Activated naive CD4-positive, alpha-beta T cell treated with anti-CD3 and anti-CD28 coated beads for 36 hours (primary cell): Measurements from ENCODE around the gene LMOD2. TPM values are rescaled to one million over a fixed set of nuclear protein-coding genes. Genes with fewer than 3 reads are reported as not detected.
"Not testable (repeated sequence)": the region's sequence is repeated elsewhere in the genome, so short reads cannot be mapped to it uniquely, and the experiment has no call there.

Experiments
- CTCF ChIA-PET: fragments of 350-600 bp; sonication (Branson Sonifier 250); formaldehyde crosslinking; loops from one replicate; lab custom pipeline; 2021; ENCODE audit warnings: antibody characterized with exemption; lab: Charles Lee
- DNase-seq: peaks from one replicate; pipeline ENCODE4 v3.0.0-alpha.2; 2020
- H3K27ac Mint-ChIP-seq: one replicate; pipeline ENCODE4 v1.8.0; 2021; ENCODE audit warnings: mild to moderate bottlenecking, mixed read lengths
- H3K27me3 Mint-ChIP-seq: one replicate; pipeline ENCODE4 v1.8.0; 2021; ENCODE audit warnings: low read depth, mixed read lengths
- H3K36me3 Mint-ChIP-seq: one replicate; pipeline ENCODE4 v1.8.0; 2021; ENCODE audit warnings: low read depth, mixed read lengths
- H3K4me1 Mint-ChIP-seq: one replicate; pipeline ENCODE4 v1.8.0; 2021; ENCODE audit warnings: low read depth, mixed read lengths
- H3K4me3 Mint-ChIP-seq: one replicate; pipeline ENCODE4 v1.8.0; 2021; ENCODE audit warnings: mild to moderate bottlenecking, moderate library complexity, mixed read lengths
- H3K9me3 Mint-ChIP-seq: one replicate; pipeline ENCODE4 v1.8.0; 2021; ENCODE audit warnings: mixed read lengths
- intact Hi-C: fragments of 100-400 bp; cut with micrococcal nuclease; formaldehyde crosslinking; loops from one replicate; pipeline ENCODE4 v1.15.1; 2023
- total RNA-seq, 2 experiments: library from RNA; stranded (reverse); gene quantifications; one replicate each; pipeline ENCODE4 v1.2.3, GENCODE V29; 2021

The LMOD2 gene
- total RNA-seq, 2 experiments from 2014 or later = not detected

DNA sequence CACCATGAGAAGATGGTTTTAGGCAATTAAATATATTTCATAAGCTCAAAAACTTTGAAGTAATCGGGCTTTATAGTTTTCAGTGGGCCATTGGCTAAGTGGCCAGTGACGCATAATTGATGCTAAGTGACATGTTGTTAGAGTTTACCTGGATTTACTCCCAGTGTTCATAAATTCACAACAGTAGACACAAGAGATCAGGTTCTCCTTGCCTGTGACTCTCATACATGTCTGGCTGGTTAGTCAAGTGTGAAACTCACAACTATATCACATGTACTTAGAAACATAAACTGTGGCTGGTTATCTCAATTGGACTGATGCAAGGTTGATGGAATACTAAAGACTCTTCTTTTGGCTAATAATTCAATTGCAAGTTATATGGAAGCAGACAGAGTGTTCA is 27.8 kb upstream of the LMOD2 start:
- H3K36me3 Mint-ChIP-seq = no peaks in the 10 kb centered on the region
- no peaks in the 10 kb centered on the region for H3K4me1 Mint-ChIP-seq
- DNase-seq = no peak
- intact Hi-C loops = no loop called here
- H3K9me3 Mint-ChIP-seq = no peaks in the 10 kb centered on the region
- H3K27me3 Mint-ChIP-seq = peaks cover 1% of the 10 kb centered on the region
- H3K27ac Mint-ChIP-seq = no peak overlapping the region
- no peak overlapping the region for H3K4me3 Mint-ChIP-seq
- CTCF ChIA-PET = interaction anchor here (0.7 kb wide), 1 partner anchor 241 kb away, joined by 3 read pairs; no protein-coding TSS in a partner anchor

DNA sequence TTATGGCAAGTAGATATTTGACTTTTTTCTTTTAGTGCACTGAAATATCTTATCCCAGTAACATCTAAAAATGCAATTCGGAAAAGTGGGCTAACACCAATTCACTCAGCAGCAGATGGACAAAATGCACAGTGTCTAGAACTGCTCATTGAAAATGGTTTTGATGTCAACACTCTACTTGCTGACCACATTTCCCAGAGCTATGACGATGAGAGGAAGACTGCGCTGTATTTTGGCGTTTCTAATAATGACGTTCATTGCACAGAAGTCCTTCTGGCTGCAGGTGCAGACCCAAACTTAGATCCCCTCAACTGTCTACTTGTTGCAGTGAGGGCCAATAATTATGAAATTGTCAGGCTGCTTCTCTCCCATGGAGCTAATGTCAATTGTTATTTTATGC is 26.8 kb upstream of the LMOD2 start:
- intact Hi-C loops = no loop called here

DNA sequence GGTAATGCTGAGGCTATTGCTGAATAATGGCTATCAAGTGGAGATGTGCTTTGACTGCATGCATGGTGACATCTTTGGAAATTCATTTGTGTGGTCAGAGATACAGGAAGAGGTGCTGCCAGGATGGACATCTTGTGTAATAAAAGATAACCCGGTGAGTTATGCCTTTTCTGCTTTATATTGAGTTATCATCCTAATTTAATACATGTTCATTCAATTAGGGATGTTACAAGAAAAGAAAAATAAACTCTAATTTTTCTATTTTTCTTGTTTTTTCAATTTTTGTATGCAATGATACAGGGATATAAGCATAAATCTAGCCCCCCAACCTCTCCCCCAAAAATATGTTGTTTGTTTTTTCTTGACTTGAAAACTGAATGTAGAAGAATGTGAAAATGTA is 26.4 kb upstream of the LMOD2 start:
- Mint-ChIP-seq H3K36me3 (no peaks in the 10 kb centered on the region), H3K27ac (no peak overlapping the region), H3K27me3 (peaks cover 1% of the 10 kb centered on the region), H3K4me3 (no peak overlapping the region), H3K9me3 (no peaks in the 10 kb centered on the region), H3K4me1 (no peaks in the 10 kb centered on the region)
- CTCF ChIA-PET = no interaction called here
- DNase-seq = no peak
- intact Hi-C loops = no loop called here

More for the DNA sequence above, 26.8 kb upstream of the LMOD2 start:
- Mint-ChIP-seq H3K36me3 (no peaks in the 10 kb centered on the region), H3K9me3 (no peaks in the 10 kb centered on the region), H3K27me3 (peaks cover 1% of the 10 kb centered on the region), H3K4me3 (no peak overlapping the region), H3K4me1 (no peaks in the 10 kb centered on the region), H3K27ac (no peak overlapping the region)
- CTCF ChIA-PET = no interaction called here
- DNase-seq = no peak

DNA sequence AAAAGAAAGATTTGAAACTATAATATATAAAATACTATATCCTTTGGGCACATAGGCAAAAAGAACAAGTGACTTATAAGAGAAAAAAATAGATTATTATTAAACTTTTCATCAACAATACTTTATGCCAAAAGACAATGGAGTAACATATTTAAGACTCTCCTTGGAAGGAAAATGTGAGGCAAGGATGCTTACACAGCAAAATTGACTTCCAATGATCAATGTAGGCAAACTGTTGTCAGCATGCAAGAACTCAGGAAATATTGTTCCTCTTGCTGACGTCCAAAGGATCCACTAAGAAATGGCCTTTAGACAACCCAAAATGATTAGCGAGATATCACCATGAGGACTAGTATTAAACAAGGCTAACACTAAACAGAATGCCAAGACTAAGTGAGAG is 22.9 kb upstream of the LMOD2 start:
- Mint-ChIP-seq H3K27me3 (peaks cover 10% of the 10 kb centered on the region), H3K4me3 (no peak overlapping the region), H3K9me3 (no peaks in the 10 kb centered on the region), H3K27ac (no peak overlapping the region), H3K4me1 (no peaks in the 10 kb centered on the region), H3K36me3 (no peaks in the 10 kb centered on the region)
- no peak for DNase-seq
- CTCF ChIA-PET = interaction anchor here (1.1 kb wide), 1 partner anchor 232 kb away, joined by 3 read pairs; no protein-coding TSS in a partner anchor
- intact Hi-C loops = no loop called here

DNA sequence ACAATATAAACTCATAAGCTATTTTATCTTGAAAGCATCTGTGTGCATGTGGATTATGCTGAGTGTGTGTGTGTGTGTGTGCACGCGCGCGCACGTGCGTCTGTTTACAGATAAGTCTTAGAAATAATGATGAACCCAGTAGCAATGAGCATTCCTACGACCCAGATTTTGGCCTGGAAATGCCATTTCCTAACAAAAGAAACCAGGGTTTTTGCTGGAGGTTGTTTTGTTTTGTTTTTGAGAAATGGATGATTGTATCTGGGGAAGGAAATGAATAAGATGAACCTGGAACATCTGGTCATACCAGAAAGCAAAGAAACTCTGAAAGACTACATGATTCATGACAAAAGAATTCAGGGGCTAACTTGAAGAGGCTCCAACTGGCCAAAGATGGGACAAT is 22.1 kb upstream of the LMOD2 start:
- Mint-ChIP-seq H3K27ac (no peak overlapping the region), H3K36me3 (no peaks in the 10 kb centered on the region), H3K9me3 (no peaks in the 10 kb centered on the region), H3K4me3 (no peak overlapping the region), H3K4me1 (no peaks in the 10 kb centered on the region), H3K27me3 (peaks cover 15% of the 10 kb centered on the region)
- intact Hi-C loops = no loop called here
- DNase-seq = no peak
- CTCF ChIA-PET = interaction anchor here (0.8 to 1.1 kb wide), 3 partner anchors 24 to 232 kb away, joined by 3 read pairs; no protein-coding TSS in a partner anchor

DNA sequence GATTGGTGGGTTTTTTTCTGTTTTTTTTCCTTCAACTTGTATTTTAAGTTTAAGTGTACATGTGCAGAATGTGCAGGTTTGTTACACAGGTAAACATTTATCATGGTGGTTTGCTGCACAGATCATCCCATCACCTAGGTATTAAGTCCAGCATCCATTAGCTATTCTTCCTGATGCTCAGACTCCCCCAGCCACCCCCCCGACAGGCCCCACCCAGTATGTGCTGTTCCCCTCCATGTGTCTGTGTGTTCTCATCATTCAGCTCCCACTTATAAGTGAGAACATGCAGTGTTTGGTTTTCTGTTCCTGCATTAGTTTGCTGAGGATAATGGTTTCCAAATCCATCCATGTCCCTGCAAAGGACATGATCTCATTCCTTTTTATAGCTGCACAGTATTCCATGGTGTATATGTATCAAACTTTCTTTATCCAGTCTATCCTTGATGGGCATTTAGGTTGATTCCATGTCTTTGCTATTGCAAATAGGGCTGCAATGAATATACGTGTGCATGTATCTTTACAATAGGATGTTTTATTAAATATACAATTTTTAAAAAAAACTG is 21.6 kb upstream of the LMOD2 start:
- intact Hi-C loops = loop anchor here (2.0 kb wide), 2 partner anchors 231 to 239 kb away; no protein-coding TSS in a partner anchor
- CTCF ChIA-PET = interaction anchor here (0.6 to 1.0 kb wide), 3 partner anchors 23 to 581 kb away, joined by 3 to 4 read pairs (median 3); no protein-coding TSS in a partner anchor
- not testable (repeated sequence) for H3K36me3 Mint-ChIP-seq, H3K4me3 Mint-ChIP-seq, H3K9me3 Mint-ChIP-seq, H3K4me1 Mint-ChIP-seq, DNase-seq, H3K27ac Mint-ChIP-seq
- H3K27me3 Mint-ChIP-seq = peaks cover 17% of the 10 kb centered on the region

DNA sequence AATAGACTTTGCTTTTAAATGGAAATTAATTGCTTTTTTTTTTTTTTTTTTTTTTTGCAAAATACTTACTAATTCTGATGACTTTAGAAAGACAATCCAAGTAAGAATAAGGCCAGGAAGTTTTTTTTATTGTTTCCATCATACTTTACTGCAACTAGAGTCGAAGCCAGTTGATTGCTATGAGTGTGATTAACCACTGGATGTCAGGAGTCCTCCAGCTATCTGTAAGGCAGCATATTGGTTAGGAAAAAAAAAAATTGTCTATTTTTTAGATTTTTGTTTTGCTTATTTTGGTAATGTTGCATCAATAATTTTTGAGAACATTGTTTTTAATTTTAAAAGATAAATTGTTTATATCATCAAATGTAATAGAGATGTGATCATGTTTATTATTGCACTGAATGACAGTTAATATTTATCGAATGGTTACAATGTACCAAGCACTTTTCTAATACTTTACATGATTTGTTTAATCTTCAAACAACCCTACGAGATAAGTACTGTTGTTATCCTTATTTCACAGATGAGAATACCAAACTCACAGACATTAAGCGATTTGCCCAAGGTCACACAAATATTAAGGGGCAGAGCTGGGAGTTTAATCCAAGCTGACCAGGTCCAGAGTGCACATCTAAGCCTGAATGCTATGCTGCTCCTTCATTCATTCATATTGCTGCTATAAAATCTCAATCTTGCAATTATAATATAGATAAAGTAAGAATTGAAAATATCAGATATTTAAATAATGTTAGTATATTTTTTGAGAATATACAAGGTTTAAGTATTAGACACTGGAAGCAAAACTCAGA is 19.9 kb upstream of the LMOD2 start:
- H3K36me3 Mint-ChIP-seq = no peaks in the 10 kb centered on the region
- H3K4me3 Mint-ChIP-seq = no peak overlapping the region
- H3K27me3 Mint-ChIP-seq = peaks cover 17% of the 10 kb centered on the region
- no peak for DNase-seq
- H3K27ac Mint-ChIP-seq = no peak overlapping the region
- intact Hi-C loops = loop anchor here (2.0 to 5.0 kb wide), 5 partner anchors 67 to 237 kb away; no protein-coding TSS in a partner anchor
- no peaks in the 10 kb centered on the region for H3K4me1 Mint-ChIP-seq
- H3K9me3 Mint-ChIP-seq = no peaks in the 10 kb centered on the region
- CTCF ChIA-PET = interaction anchor here (0.7 to 1.4 kb wide), 5 partner anchors 10 to 711 kb away, joined by 3 to 4 read pairs (median 3); no protein-coding TSS in a partner anchor

DNA sequence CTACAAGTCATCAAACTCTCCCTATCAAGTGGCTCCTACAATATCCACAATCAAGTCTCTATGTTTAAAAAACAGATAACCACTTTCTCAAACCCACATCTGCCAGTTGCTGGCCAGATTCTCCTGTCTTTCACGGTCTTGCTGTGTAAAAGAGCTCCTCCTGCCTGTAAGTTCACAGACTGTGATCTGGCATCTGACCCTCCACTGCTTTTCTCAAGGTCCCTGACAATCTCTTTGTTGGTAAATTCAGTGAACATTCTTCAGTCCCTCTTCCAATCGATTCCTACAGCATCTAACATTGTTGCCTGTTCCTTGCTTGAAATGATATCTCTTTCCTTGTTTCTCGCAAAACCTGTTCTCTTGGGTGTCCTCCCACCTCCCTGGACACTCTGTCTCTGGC is 18.5 kb upstream of the LMOD2 start:
- CTCF ChIA-PET = interaction anchor here (1.0 to 1.1 kb wide), 2 partner anchors 11 to 64 kb away, joined by 3 read pairs; no protein-coding TSS in a partner anchor
- intact Hi-C loops = loop anchor here (5.0 kb wide), 3 partner anchors 65 to 160 kb away; no protein-coding TSS in a partner anchor
- Mint-ChIP-seq H3K4me1 (no peaks in the 10 kb centered on the region), H3K27me3 (peaks cover 19% of the 10 kb centered on the region), H3K36me3 (no peaks in the 10 kb centered on the region), H3K9me3 (no peaks in the 10 kb centered on the region), H3K27ac (no peak overlapping the region), H3K4me3 (no peak overlapping the region)
- no peak for DNase-seq

DNA sequence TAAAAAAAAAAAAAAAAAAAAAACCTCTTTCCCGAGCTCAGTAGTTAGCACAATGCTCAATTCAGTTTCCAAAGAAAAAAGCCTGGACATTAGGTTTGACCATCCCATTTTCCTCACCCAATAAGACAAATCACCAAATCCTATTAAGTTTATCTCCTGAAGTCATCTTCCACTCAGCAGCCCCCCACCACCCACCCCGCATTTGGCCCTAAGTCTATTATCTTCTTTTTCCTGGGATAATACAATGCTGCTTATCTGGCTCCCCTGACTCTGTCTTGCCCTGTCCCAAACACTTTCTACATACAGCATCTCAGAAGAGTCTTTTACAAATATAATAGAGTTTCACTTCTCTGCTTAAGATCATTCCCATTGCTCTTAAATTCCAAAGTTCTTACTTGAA is 17.8 kb upstream of the LMOD2 start:
- no peaks in the 10 kb centered on the region for H3K9me3 Mint-ChIP-seq
- H3K27me3 Mint-ChIP-seq = peaks cover 19% of the 10 kb centered on the region
- H3K4me3 Mint-ChIP-seq = no peak overlapping the region
- H3K4me1 Mint-ChIP-seq = no peaks in the 10 kb centered on the region
- no peak for DNase-seq
- CTCF ChIA-PET = no interaction called here
- no peaks in the 10 kb centered on the region for H3K36me3 Mint-ChIP-seq
- H3K27ac Mint-ChIP-seq = no peak overlapping the region
- intact Hi-C loops = loop anchor here (5.0 kb wide), 3 partner anchors 64 to 159 kb away; no protein-coding TSS in a partner anchor

DNA sequence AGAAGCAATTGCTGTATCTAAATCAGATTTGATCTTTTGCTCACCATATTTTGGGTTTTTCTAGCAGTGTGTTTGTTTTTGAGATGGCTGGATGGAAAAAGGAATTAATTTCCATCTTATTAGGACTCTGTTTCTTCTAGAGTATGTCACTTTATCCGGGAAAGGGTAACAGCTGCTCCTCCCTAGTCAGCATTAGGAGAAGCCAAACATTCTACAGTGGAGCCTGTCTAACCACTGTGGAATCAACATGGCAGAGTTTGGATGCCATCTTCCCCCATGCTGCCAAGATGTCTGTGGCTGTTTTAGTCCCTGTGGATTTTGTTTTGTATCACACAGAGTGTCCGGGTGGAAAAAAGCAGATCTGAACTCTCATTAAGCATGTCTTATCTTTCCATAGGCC is 16.0 kb upstream of the LMOD2 start:
- H3K27me3 Mint-ChIP-seq = peaks cover 19% of the 10 kb centered on the region
- no peak for DNase-seq
- H3K4me1 Mint-ChIP-seq = no peaks in the 10 kb centered on the region
- H3K36me3 Mint-ChIP-seq = no peaks in the 10 kb centered on the region
- intact Hi-C loops = loop anchor here (5.0 kb wide), 3 partner anchors 63 to 158 kb away; no protein-coding TSS in a partner anchor
- H3K27ac Mint-ChIP-seq = no peak overlapping the region
- no peak overlapping the region for H3K4me3 Mint-ChIP-seq
- no peaks in the 10 kb centered on the region for H3K9me3 Mint-ChIP-seq
- CTCF ChIA-PET = no interaction called here

DNA sequence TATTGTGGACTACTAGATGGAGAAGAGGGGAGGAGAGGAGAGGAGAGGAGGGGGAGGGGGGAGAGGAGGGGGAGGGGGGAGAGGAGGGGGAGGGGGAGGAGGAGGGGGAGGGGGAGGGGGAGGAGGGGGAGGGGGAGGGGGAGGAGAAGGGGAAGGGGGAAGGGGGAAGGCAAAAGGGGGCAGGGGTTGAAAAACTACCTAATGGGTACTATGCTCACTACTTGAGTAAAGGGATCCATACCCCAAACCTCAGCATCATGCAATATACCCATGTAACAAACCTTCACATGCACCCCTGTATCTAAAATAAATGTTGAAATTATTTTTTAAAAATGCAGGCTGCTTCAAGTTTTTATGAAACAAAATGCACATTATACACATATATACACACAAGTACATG is 15.1 kb upstream of the LMOD2 start:
- no peak overlapping the region for H3K4me3 Mint-ChIP-seq
- no peaks in the 10 kb centered on the region for H3K9me3 Mint-ChIP-seq
- H3K27me3 Mint-ChIP-seq = peaks cover 17% of the 10 kb centered on the region
- DNase-seq = no peak
- H3K27ac Mint-ChIP-seq = no peak overlapping the region
- CTCF ChIA-PET = no interaction called here
- intact Hi-C loops = no loop called here
- H3K4me1 Mint-ChIP-seq = no peaks in the 10 kb centered on the region
- H3K36me3 Mint-ChIP-seq = no peaks in the 10 kb centered on the region

DNA sequence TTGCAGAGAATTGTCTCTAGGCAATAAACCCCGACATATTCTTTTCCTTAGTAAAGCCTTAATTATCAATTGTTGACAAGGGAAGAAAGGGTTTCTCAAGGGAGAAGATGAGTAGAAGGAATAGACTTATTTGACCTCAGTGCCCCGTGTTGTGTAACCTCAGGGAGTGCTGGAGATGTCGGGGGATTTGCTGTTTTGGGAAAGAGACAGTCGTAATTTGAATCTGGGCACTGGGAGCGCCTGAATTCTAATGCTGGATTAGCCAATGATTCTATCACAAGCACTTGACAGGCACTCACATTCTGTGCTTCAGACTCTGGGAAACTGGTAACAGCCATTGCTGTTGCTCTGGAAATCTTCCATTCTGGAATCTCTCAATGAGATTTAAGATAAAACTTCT is 13.8 kb upstream of the LMOD2 start:
- CTCF ChIA-PET = no interaction called here
- intact Hi-C loops = no loop called here
- H3K9me3 Mint-ChIP-seq = no peaks in the 10 kb centered on the region
- no peak for DNase-seq
- no peak overlapping the region for H3K27ac Mint-ChIP-seq
- no peak overlapping the region for H3K4me3 Mint-ChIP-seq
- peaks cover 17% of the 10 kb centered on the region for H3K27me3 Mint-ChIP-seq
- no peaks in the 10 kb centered on the region for H3K36me3 Mint-ChIP-seq
- H3K4me1 Mint-ChIP-seq = no peaks in the 10 kb centered on the region
